ENCODE results near the gene ZC3H10.
"Not testable (repeated sequence)": the region's sequence is repeated elsewhere in the genome, so short reads cannot be mapped to it uniquely, and the experiment has no call there.

The ZC3H10 gene

GRCh38 chr12:56156464-56157200, 38.6 kb downstream of the ZC3H10 start:
- DNase-seq, result not testable (repeated sequence)

- DNase-seq, result peak; percentile 71
Observed at GRCh38 chr12:56157201-56158028, 39.3 kb downstream of the ZC3H10 start.

- DNase-seq, result peak; percentile 95
Observed at GRCh38 chr12:56158029-56158925, 40.2 kb downstream of the ZC3H10 start, which contains the start of gene MYL6. MYL6 (plus strand) TSS chr12:56158359; CDS start chr12:56158402, 43 bp downstream.

GRCh38 chr12:56158926-56159461, 40.9 kb downstream of the ZC3H10 start:
- DNase-seq, result peak; percentile 45

- DNase-seq, result no peak
Observed at GRCh38 chr12:56159482-56160192, 41.6 kb downstream of the ZC3H10 start.

GRCh38 chr12:56160193-56160763, 42.2 kb downstream of the ZC3H10 start:
- peak; percentile 64 for DNase-seq

GRCh38 chr12:56160894-56161689, 43.0 kb downstream of the ZC3H10 start:
- DNase-seq, result no peak

- no peak for DNase-seq
Observed at GRCh38 chr12:56161690-56162351, 43.8 kb downstream of the ZC3H10 start.

GRCh38 chr12:56162468-56163290, 44.6 kb downstream of the ZC3H10 start:
- no peak for DNase-seq

GRCh38 chr12:56163533-56164344, 45.7 kb downstream of the ZC3H10 start:
- DNase-seq, result no peak

- no peak for DNase-seq
Observed at GRCh38 chr12:56164345-56164729, 46.3 kb downstream of the ZC3H10 start.

GRCh38 chr12:56165369-56165768, 47.3 kb downstream of the ZC3H10 start:
- DNase-seq, result no peak

- DNase-seq, result no peak
Observed at GRCh38 chr12:56169229-56169759, 51.2 kb downstream of the ZC3H10 start.

- no peak for DNase-seq
Observed at GRCh38 chr12:56172839-56173238, 54.8 kb downstream of the ZC3H10 start.
